ENCODE measurements around the gene CNNM1.

CNNM1 gene

GRCh38 chr10:99399664-99400063, 70.5 kb downstream of the CNNM1 start:
- in situ Hi-C loops (cut with MboI; ENCODE audit: low pct_unique_long_range_greater_than_20kb, low sequenced_read_pairs) = no loop called here
- DNase-seq = no peak

- in situ Hi-C loops (cut with MboI; ENCODE audit: low pct_unique_long_range_greater_than_20kb, low sequenced_read_pairs) = no loop called here
- no peak for DNase-seq
Measured at GRCh38 chr10:99403674-99404073, 74.5 kb downstream of the CNNM1 start.

GRCh38 chr10:99406149-99406548, 77.0 kb downstream of the CNNM1 start:
- DNase-seq = no peak
- in situ Hi-C loops (cut with MboI; ENCODE audit: low pct_unique_long_range_greater_than_20kb, low sequenced_read_pairs) = no loop called here

- DNase-seq = no peak
- in situ Hi-C loops (cut with MboI; ENCODE audit: low pct_unique_long_range_greater_than_20kb, low sequenced_read_pairs) = no loop called here
Measured at GRCh38 chr10:99410146-99410545, 81.0 kb downstream of the CNNM1 start.

- in situ Hi-C loops (cut with MboI; ENCODE audit: low pct_unique_long_range_greater_than_20kb, low sequenced_read_pairs) = no loop called here
Measured at GRCh38 chr10:99410876-99411275, 81.7 kb downstream of the CNNM1 start.

GRCh38 chr10:99411546-99411945, 82.4 kb downstream of the CNNM1 start:
- DNase-seq = no peak
- in situ Hi-C loops (cut with MboI; ENCODE audit: low pct_unique_long_range_greater_than_20kb, low sequenced_read_pairs) = no loop called here

More at GRCh38 chr10:99410876-99411275, 81.7 kb downstream of the CNNM1 start:
- DNase-seq = no peak

- no peak for DNase-seq
- in situ Hi-C loops (cut with MboI; ENCODE audit: low pct_unique_long_range_greater_than_20kb, low sequenced_read_pairs) = no loop called here
Measured at GRCh38 chr10:99412099-99412498, 82.9 kb downstream of the CNNM1 start.

GRCh38 chr10:99418910-99419624, 89.9 kb downstream of the CNNM1 start:
- no peak for DNase-seq
- in situ Hi-C loops (cut with MboI; ENCODE audit: low pct_unique_long_range_greater_than_20kb, low sequenced_read_pairs) = no loop called here

GRCh38 chr10:99419688-99420087, 90.5 kb downstream of the CNNM1 start:
- no peak for DNase-seq
- in situ Hi-C loops (cut with MboI; ENCODE audit: low pct_unique_long_range_greater_than_20kb, low sequenced_read_pairs) = no loop called here

- DNase-seq = no peak
- in situ Hi-C loops (cut with MboI; ENCODE audit: low pct_unique_long_range_greater_than_20kb, low sequenced_read_pairs) = no loop called here
Measured at GRCh38 chr10:99421233-99421739, 92.1 kb downstream of the CNNM1 start.

- in situ Hi-C loops (cut with MboI; ENCODE audit: low pct_unique_long_range_greater_than_20kb, low sequenced_read_pairs) = no loop called here
- DNase-seq = no peak
Measured at GRCh38 chr10:99422529-99423096, 93.5 kb downstream of the CNNM1 start.

GRCh38 chr10:99424656-99425055, 95.5 kb downstream of the CNNM1 start:
- DNase-seq = no peak
- in situ Hi-C loops (cut with MboI; ENCODE audit: low pct_unique_long_range_greater_than_20kb, low sequenced_read_pairs) = loop anchor here (25.0 kb wide), 1 partner anchor 288 kb away; no protein-coding TSS in a partner anchor

- no peak for DNase-seq
- in situ Hi-C loops (cut with MboI; ENCODE audit: low pct_unique_long_range_greater_than_20kb, low sequenced_read_pairs) = loop anchor here (25.0 kb wide), 1 partner anchor 287 kb away; no protein-coding TSS in a partner anchor
Measured at GRCh38 chr10:99425204-99425603, 96.0 kb downstream of the CNNM1 start.

GRCh38 chr10:99426689-99427088, 97.5 kb downstream of the CNNM1 start:
- in situ Hi-C loops (cut with MboI; ENCODE audit: low pct_unique_long_range_greater_than_20kb, low sequenced_read_pairs) = loop anchor here (25.0 kb wide), 1 partner anchor 286 kb away; no protein-coding TSS in a partner anchor
- no peak for DNase-seq

- DNase-seq = no peak
- in situ Hi-C loops (cut with MboI; ENCODE audit: low pct_unique_long_range_greater_than_20kb, low sequenced_read_pairs) = loop anchor here (25.0 kb wide), 1 partner anchor 285 kb away; no protein-coding TSS in a partner anchor
Measured at GRCh38 chr10:99427566-99428190, 98.5 kb downstream of the CNNM1 start.

- DNase-seq = no peak
- in situ Hi-C loops (cut with MboI; ENCODE audit: low pct_unique_long_range_greater_than_20kb, low sequenced_read_pairs) = loop anchor here (25.0 kb wide), 1 partner anchor 283 kb away; no protein-coding TSS in a partner anchor
Measured at GRCh38 chr10:99429517-99430095, 100.5 kb downstream of the CNNM1 start.

- in situ Hi-C loops (cut with MboI; ENCODE audit: low pct_unique_long_range_greater_than_20kb, low sequenced_read_pairs) = loop anchor here (25.0 kb wide), 1 partner anchor 282 kb away; no protein-coding TSS in a partner anchor
- DNase-seq = no peak
Measured at GRCh38 chr10:99430116-99430450, 100.9 kb downstream of the CNNM1 start.

GRCh38 chr10:99430451-99431189, 101.5 kb downstream of the CNNM1 start, which contains the start of gene GOT1:
Gene GOT1, minus strand, starts transcription at chr10:99430624. Its CDS starts 59 bp downstream, at chr10:99430565.
- in situ Hi-C loops (cut with MboI; ENCODE audit: low pct_unique_long_range_greater_than_20kb, low sequenced_read_pairs) = loop anchor here (25.0 kb wide), 1 partner anchor 282 kb away; no protein-coding TSS in a partner anchor

More at GRCh38 chr10:99430451-99431189, 101.5 kb downstream of the CNNM1 start, which contains the start of gene GOT1:
- DNase-seq = peak; percentile 99

All from KBM-7 (cell line).